NCI-H446 treated with DMSO at 0.1 percent for 48 hours (cell line): ENCODE measurements around the gene FGF4.
"Not testable (repeated sequence)": the region's sequence is repeated elsewhere in the genome, so short reads cannot be mapped to it uniquely, and the experiment has no call there.

ENCODE experiments used
- DNase-seq: peaks from one replicate; lab custom pipeline; 2025; lab: John Stamatoyannopoulos, UW

FGF4 gene

DNA sequence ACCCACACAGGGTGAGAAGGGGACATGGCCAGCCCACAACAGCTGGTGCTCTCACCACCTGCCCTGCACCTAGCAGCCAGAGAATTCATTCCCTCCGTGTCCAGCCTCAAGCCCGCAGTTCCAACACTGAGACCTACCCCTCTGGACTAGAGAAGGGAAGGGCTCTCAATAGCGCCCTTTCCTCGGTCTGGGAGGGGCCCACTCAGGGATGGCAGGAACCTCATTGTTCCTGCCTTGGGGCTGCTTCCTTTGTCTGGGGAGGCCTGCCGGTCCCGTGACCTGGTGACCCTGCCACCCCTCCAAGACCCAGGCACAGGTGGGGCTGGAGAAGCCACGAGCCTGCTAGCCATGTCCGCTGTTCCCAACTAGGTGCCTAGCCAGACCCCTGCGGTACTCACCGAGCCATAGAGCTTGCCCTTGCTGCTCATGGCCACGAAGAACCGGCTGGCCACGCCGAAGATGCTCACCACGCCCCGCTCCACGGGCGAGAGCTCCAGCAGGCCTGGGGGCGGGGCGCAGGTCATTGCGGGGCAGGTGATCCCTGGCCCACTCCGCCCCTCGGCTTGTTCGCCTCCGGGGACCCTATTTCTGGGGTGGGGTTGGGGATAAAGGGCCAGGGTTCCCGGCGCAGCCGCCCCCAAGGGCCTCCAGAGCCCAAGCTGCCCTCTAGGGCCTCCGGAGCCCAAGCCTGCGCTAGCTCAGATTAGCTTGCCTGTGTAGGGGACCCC lies 1.4 kb downstream of the FGF4 start:
- no peak for DNase-seq

DNA sequence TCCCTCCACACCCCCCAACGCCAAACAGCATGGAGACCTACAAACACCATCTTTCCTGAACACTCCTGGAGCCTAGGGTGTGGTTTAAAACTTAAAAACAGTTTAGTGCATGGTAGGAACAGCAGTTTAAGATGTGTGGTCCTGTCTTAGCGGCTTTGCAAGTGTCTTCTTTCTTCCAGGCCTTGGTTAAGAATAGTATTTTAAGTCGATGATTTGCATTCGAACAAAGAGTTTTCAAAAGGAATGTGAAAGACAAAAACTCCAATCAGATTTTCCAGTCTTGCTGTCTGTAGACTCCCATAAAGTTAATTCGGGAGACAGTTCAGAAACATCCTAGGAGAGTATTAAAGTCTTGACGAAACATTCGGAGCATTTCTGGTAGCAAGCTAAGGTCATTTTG lies 3.7 kb downstream of the FGF4 start:
- no peak for DNase-seq

DNA sequence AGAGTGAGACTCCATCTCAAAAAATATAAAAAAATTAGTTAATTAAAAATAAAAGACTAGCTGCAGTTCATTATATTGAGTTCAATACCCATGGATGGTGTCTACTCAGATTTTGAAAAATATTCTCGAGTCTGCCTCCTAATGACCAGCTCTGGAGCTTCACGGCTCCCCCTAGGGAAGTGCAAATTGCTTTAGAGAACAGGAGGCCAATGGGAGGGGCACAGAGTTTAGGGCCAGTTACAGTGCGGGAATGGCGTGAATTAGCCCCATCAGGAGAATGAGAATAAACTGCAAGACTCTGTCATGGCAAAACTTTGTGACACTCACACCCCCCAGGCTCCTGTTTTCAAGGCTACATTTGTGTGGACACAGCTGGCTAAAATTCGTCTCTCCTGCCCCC lies 4.6 kb downstream of the FGF4 start:
- DNase-seq, result no peak

DNA sequence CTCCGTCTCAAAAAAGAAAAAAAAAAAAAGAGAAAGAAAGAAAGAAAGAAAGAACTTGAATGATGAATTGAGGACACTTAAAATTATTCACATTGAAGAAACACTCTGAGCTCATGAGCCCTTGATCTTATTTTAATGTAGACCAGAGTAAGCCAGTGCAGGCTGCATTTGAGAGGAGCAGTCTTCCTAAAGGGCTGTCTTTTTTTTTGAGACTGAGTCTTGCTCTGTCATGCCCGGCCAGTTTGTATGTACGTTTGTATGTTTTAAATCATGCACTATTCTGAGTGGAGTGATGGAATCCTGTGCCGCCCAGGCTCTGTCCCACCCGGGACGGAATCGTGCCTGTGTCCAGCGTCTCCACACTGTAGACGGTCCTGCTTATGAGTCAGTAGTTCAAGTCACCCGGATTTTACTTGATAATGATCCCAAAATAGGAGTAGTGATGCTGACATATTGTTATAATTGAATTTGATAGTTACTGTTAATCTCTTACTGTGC lies 9.6 kb downstream of the FGF4 start:
- no peak for DNase-seq

DNA sequence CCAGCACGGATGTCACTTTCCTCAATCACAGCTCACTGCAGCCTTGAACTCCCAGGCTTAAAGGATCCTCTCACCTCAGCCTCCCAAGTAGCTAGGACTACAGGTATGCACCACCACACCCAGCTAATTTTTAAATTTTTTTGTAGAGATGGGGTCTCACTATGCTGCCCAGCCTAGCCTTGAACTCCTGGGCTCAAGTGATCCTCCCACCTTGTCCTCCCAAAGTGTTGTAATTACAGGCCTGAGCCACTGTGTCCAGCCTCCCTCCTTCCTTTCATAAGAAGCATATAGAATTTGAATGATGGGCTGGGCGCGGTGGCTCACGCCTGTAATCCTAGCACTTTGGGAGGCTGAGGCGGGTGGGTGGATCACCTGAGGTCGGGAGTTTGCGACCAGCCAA lies 10.2 kb downstream of the FGF4 start:
- not testable (repeated sequence) for DNase-seq

DNA sequence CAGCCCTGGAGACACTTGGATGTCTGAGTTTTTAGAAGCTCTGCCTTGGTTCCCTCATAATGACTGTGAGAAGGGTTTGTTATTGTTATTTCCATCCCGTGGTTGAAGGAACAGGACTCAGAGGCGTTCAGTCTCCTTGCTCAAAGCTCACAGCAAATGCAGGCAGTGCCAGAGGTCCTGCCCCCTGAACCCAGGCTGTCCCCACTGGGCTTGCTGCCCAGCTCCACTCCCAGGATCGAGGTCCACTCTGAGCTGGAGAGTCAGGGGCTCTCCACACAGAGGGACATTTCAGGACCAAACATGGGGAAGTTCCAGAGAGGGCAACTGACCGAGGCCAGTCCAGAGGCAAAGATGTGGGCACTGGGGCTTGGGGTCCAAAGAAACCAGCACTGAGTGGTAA lies 14.8 kb downstream of the FGF4 start:
- DNase-seq, result no peak

DNA sequence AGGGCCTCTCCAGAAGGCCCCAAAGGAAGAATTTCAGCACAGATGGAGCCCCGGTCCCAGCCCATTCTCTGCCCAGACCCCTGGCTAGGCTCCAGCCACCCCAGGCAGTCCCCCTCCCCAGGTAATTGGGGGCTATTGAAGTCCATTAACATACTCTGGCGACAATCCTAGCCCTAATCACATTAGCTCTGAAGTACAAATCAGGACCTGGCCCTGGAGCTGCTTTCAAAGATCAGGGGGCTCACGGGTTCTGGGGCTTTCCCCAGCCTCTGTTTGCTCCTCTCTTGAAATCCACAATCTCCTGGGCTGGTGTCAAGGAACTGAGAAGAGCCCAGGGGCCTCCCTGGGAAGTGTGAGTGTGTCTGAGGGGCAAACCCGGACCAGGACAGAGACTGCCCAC lies 22.3 kb downstream of the FGF4 start:
- no peak for DNase-seq

DNA sequence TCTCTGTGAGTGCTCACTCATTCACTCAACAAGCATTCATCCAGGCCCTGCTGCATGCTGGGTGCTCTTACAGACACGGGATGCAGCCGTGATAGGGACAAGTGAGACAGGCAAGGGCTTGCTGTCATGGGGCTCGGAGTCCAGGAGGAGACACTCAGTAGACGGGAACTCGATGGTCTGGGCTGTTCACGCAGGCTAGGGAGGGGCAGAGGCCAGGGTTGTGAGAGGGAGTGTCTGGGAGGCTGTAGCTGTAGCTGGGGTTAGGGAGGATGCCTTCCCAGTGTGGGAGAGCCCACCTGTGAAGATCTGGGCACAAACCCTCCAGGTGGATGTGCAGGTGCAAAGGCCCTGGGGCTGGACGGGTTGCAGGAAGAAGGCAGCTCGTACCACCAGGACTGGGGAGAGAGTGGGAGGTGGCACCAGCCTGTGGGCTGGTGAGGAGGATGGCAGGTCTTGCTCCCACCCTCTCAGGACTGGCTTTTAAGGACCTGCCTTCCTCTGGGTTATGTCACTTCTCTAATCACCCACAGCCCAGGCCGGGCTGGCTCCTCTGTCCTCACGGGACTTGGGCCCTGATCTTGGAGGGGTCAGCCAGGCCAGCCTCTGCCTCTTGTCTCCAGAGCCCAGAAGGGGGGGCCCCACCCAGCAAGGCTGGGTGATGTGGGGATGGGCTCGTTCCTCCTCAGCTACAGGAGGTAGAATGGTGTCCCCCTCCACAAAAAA lies 24.1 kb downstream of the FGF4 start:
- no peak for DNase-seq

DNA sequence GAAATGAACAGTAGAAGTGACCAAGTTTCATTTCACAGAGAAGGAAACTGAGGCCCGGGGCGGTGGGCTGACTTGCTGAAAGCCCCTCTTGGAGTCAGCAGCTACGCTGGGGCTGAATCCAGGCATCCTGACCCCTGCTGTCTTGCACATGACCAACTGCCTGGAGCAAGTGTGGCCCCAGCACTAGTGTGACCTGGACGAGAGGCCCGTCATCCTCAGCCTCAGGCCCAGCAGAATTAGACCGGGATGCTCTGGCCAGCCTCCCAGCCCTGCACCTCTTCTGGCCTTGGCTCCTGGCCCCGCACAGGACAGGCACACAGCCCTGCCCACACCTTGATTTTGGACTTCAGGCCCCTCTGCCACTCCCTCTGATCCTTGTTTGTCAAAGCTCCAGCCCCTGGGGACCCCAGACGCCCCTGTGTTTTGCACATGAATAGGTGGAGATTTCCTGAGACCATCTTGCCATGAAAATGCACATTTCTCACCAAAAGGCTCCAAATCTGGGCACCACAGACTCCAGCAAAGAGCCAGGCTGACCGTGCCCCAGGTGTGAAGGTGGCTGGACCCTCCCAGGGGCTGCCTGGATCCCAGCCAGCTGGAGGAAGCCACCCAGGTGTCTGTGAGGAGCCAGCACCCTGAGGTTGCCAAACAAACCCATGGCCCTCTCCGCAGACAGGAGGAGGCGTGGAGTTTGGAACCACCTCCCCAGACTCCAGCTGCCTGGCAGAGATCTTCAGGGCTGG lies 24.9 kb downstream of the FGF4 start:
- DNase-seq, result no peak

DNA sequence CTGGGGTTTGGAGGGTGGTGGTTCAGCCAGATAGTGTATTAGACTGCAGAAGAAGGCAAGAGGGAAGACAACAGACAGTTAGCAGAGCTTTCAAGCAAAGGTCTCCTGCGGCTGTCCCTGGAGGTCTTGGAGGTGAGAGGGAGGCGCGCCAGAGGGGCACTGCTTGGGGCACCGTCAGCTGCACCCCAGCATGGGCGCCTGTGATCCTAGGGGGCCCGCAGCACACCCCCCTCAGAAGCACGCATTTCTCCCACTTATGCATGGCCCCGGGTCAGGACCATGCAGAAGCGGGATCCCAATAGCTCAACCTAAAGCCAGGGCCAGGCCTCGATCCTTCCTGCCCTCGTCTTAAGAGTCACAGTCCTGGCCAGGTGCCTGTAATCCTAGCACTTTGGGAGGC lies 26.5 kb downstream of the FGF4 start:
- no peak for DNase-seq

DNA sequence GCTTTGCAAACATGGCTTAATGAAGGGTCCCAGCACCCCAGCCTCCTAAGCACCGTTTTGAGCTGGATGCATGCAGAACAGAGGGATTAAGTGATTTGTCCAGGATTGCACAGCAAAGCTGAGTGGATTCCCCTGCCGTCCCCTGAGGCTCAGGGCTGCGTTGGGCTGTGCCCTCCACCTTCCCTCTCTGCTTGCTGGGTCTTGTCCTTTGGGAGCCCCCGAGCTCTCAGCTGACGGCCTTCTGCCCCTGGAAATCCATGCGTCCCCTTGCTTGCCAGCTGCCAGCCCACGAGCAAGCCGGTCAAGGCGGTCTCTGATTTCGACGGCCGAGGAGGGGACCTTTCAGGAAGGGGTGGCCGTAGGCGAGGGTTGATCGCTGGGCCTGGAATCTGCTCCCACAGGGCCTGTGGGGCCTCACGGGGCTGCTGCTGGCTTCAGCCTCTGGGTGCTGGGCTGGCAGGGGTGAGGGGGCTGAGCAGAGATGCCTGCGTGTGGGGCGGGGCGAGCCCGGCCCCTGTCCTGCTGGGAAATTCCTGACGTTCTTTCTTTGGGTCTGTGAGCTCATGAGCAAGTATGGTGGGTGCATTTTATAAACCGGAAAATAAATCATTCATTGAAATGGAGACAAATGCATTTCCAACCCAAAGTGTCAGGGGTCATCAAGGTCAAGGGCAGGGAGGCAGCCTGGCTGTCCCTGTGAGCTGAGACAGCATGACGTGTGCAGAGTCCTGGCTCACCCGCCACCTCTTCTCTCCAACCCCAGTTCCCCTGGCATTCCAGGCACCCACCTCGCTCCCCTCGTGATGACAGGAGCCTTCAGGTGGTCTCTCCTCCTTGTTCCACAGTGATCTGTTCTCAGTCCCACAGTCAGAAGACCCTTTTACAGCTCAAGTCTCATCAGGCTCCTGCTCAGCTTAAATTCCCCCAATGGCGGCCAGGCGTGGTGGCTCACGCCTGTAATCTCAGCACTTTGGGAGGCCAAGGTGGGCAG lies 28.1 kb downstream of the FGF4 start:
- DNase-seq, result no peak

DNA sequence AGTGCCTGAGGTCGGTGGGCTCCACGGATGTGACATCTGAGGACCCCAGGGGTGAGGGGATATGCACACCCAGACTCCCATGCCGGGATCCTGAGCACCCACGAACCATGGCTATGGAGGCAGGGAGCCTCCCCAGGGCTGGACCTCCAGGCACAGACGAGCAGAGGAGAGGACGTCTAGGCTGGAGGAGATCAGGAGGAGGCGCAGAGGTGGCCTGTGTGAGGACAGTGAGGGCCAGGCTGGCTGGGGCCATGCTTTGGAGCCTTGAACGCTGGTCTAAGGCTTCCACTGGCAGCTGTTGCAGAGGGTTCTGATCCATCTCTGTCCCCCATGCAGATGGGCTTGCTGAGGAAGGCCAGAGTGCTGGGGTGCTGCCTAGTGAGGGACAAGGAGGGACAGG lies 29.0 kb downstream of the FGF4 start:
- DNase-seq, result no peak

DNA sequence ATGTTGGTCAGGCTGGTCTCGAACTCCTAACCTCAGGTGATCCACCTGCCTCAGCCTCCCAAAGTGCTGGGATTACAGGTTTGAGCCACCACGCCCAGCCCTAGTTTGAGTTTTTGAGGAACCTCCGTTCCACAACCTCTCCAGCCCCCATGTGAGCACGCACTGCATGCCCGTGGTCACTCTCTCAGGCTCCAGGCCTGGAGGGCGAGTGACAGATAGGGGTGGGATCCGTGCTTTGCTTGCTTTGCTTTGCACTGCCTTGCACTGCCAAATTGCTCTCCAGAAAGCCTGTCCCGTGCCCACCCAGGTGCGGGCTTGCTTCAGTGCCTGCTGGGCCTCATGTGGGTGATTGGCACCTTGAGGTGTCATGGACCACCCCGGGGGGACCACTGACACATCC lies 29.9 kb downstream of the FGF4 start:
- no peak for DNase-seq

DNA sequence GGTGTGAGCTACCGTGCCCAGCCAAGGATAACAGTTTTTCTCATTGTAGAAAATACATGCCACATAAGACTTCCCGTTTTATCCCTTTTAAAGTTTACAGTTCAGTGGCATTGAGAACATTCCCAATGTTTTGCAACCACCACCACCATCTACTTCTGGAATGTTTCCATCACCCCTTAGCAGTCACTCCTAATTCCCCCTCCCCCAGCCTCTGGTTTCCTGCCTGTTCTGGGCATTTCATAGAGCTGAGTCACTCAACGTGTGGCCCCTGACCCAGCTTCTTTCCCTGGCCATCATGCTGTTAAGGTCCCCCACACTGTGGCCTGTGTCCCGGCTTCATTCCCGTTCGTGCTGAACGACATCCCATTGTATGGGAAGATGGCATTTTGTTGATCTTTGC lies 30.7 kb downstream of the FGF4 start:
- DNase-seq, result no peak

DNA sequence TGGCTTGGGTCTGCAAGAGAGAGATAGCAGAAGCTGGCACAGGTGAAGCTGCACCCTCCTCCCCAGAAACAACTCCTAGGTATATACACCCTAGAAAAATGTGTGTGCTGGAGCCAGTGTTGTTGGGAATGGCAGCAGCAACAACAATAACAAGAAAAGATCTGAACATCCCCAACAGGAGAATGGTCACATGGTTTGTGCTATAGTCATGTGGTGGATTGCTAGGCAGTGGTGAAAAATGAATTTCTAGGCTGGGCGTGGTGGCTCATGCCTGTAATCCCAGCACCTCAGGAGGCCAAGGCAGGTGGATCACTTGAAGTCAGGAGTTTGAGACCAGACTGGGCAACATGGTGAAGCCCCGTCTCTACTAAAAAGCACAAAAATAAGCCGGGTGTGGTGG lies 40.3 kb downstream of the FGF4 start:
- DNase-seq, result no peak

DNA sequence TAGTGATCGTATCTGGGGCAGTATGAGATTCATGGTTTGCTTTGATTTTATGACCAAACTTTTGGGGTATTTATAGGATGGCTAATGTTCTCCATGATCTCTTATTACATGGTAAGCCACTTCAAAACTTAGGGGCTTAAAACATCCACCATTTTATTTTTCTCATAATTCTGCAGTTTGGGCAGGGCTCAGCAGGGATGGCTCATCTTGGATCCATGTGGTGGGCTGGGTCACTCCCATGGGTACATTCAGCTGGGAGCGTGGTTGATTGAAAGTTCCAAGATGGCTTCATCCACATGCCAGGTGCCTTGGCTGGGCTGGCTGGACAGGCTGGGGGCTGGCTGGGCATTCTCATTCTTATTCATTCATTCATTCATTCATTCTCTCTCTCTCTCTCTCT lies 40.8 kb downstream of the FGF4 start:
- no peak for DNase-seq

DNA sequence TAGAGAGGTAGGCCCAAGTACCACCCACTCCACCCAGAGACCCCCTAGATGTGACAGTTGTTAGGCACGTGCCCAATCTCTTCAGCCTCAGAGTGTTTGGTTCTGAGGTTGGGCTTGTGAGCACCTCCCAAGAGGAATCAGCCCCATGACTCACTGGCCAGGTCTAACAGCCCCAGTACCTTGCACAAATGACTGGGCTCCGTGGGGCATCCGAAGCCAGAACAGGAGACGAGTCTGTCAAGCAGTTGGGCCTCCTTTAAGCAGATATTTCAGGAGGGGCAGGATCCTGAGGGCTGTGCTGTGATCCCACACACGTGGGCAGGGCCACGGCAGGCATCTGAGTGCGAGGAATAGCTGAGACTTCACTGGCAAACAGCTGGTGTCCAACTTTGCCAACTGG lies 42.2 kb downstream of the FGF4 start:
- DNase-seq, result no peak

DNA sequence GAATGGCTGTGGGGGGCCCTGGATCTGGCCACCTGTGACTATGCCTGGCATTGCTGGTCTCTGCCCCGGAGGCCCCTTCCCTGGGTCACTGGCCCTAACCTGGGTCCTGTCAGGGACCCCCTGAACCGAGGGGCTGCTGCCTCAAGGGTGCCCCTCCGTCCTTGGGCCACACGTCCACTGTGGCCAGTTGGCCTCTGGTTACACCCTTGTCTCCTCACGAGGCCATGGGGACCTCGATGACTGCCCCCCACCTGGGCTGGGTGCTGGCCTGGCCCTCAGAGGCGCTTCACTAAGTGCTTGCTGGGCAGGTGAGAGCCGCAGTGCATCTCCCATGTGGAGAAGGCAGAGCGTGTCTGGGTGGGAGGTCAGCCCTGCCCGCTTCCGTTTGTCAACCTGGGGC lies 44.0 kb downstream of the FGF4 start:
- DNase-seq, result no peak

DNA sequence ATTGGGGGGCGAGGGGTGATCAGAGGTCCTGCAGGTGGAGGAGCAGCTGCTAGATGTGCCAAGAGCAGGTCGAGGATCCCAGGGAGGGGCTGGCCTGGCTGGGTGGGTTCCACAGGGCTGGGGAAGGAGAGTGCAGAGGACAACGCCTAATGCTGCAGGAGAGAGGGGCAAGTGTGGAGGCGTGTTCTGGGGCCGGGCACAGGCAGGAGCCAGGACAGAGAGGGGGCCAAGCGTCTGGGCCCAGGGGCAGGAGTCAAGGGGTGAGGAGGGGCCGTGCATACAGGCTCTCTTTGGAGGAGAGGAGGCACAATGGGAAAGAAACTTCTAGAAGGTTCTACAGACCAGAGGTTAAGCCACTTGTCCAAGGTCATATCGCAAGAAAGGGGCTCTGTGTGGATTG lies 44.6 kb downstream of the FGF4 start:
- DNase-seq, result no peak

DNA sequence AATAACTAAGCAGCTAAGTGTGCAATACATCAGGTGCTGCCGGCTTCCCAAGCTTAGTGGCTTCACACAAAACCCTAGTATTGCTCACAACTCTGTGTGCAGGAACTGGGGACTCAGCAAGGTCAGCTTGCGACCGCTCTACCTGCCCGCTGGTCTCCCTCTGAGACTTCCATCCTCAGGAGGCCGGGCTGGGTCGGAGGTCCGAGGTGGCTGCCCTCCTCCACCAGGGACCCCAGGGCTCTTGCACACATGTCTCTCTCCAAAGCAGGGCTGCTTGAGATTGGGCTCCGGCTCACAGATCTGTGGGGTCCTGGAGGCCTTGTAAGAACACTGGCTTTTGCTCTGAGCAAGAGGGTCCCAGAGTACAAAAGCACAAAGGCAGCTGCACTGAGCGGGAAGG lies 45.9 kb downstream of the FGF4 start:
- no peak for DNase-seq

DNA sequence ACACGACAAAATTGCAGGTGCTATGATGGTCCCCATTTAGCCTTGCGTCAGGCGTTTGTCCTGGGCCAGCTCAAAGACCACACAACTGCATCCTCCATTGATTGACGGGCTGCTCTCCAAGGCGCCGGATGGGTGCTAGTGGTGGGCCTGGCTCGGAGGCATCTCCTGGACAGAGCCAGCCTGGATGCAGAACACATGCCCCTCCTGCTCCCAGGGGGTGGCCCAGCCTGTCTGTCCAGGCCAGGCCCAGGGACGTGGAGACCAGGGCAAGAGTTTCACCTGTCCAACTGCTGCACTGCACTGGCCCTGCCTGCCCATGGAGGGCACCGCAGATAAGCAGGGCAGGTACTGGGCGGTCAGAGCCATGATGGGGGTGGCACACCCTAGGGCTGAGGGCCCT lies 47.9 kb downstream of the FGF4 start:
- no peak for DNase-seq

DNA sequence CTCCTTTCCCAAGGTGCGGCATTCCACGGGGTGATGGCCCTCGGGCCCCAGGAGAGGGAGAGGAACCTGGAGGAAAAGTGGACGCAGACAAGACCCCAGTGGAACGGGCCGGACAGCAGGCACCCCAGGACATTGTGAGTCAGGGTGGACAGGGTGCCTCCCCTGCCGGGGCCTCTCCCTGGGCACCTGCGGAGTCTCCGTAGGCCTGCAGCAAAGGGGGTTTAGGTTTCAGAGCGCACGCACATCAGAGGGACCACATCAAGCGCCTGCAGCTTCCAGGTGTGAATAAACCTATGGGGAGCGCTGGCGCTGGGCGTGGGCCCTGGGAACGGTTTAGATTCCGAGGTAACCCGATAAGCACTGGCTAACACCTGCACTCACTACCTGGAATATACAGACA lies 48.7 kb downstream of the FGF4 start:
- DNase-seq, result no peak
